ENCODE results near the gene VPS37C.

DNA sequence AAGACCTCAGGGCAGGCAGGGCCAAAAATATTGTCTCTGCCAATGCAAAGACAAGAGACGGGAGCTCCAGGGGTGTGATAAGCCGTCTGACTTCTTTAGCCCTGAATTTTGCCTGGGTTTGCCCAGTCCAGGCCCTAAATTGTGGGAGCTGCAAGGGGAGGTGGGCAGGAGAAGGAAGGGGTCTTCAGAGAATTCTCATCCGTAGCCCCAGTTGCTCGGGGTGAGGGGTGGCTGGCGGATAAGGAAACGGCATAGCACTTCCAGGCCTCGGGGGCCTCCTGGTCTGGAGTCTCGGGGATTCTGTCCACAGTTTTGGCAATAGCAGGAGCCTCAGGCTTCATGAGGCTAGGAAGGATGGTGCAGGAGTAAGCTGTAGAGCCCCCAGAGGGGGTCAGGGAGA, 51.6 kb downstream of the VPS37C start:
- TF ChIP-seq, protein P1, sequence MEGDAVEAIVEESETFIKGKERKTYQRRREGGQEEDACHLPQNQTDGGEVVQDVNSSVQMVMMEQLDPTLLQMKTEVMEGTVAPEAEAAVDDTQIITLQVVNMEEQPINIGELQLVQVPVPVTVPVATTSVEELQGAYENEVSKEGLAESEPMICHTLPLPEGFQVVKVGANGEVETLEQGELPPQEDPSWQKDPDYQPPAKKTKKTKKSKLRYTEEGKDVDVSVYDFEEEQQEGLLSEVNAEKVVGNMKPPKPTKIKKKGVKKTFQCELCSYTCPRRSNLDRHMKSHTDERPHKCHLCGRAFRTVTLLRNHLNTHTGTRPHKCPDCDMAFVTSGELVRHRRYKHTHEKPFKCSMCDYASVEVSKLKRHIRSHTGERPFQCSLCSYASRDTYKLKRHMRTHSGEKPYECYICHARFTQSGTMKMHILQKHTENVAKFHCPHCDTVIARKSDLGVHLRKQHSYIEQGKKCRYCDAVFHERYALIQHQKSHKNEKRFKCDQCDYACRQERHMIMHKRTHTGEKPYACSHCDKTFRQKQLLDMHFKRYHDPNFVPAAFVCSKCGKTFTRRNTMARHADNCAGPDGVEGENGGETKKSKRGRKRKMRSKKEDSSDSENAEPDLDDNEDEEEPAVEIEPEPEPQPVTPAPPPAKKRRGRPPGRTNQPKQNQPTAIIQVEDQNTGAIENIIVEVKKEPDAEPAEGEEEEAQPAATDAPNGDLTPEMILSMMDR (conservative IDR thresholded peaks at IDR 0.05) = no peak
- no peak for TF ChIP-seq ZFX (IDR thresholded peaks at IDR 0.05)
